HG03378 (cell line): ENCODE results near the gene SLAMF1.
A peak's percentile ranks its signal among the peaks of the same experiment; 100 is the strongest.
"Not testable (repeated sequence)": the region's sequence is repeated elsewhere in the genome, so short reads cannot be mapped to it uniquely, and the experiment has no call there.

ENCODE experiments used
- ATAC-seq: cut with Tn5 transposase; IDR thresholded peaks from one replicate; pipeline ENCODE4 v1.9.1; 2021; ENCODE audit warnings: mild to moderate bottlenecking, moderate library complexity; ENCODE audit not compliant: unreplicated experiment

SLAMF1 gene

DNA sequence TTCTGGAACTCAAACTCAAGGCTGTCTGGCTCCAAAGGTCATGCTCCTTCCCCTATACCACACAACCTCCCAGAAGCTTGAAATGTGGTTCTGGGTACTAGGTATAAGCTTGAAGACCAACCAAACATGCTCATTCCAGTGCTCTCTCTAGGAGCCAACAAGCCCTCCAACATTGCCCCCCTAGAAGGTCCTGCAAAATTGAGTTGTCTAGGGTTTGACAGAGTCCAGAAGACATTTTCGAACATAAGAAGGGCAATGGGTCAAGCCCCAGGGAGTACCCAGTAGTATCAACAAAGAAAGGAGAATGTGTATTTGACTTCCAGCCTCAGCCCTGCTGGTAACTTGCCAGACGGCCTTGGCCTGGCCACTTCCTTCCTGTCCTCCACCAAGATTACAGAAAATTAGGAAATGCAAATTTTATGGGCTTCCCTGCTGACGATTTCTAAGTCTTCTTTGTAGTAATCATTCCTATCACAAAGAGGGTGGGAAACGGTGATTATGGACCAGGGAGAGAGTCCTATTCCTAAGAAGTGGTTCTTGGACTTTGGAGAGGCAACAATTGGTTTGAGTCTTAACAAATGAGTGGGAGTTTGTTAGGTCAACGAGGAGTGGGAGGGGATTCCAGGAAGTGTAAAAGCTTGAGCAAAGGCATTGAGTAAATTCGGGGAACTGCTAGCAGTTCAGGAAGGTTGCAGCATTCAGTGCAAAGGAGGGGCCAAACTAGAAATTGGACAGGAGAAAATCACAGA lies 18.7 kb upstream of the SLAMF1 start:
- ATAC-seq: no peak

DNA sequence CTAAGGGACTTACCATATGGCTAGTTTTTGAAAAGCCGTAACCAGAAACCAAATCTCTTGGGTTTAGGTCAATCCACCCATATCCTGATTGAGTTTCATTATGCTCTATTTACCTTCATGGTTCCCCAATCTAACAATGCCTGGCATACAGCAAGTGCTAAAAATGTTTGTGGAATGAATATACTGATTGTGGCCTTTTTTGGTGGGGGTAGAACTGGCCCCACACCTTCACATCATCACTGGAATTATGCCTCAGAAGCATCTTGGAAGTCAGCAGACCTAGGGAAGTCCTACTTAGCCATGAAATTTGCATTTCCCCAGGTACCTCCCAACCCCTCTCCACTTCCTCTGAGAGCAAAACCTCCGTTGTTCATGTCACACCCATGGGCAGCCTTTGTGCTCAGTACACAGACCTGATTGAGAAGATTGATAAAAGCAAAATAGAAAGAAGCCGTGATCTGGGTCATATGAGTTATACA lies 17.8 kb upstream of the SLAMF1 start:
- peak; percentile 61 for ATAC-seq

DNA sequence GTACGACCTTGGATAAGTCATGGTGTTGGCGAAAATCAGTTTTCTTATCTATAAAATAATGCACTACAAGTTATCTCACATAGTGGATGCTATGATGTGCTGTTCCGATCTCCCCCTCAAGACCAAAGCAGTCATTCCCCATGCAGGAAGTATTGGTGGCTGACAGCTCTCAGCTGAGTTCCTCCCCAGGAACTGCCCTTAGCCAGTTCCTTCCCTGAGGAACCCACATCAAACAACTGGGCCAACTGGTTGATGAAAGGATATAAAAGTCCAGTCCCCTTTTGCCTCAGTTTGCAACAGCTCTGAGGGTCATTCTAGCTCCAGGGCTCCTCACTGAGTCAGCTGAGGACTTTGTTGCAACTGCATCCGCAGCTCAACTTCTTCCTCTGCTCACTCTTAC lies 16.1 kb upstream of the SLAMF1 start:
- ATAC-seq: no peak

DNA sequence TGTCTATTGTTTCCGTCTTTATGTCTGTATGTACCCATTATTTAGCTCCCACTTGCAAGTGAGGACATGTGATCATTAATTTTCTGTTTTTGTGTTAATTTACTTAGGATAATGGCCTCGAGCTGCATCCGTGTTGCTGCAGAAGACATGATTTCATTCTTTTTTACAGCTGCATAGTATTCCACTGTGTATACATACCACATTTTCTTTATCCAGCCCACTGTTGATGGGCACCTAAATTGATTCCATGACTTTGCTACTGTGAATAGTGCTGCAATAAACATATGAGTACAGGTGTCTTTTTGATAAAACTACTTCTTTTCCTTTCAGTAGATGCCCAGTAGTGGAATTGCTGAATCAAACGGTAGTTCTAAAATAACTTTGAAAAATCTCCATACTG lies 12.7 kb upstream of the SLAMF1 start:
- no peak for ATAC-seq

DNA sequence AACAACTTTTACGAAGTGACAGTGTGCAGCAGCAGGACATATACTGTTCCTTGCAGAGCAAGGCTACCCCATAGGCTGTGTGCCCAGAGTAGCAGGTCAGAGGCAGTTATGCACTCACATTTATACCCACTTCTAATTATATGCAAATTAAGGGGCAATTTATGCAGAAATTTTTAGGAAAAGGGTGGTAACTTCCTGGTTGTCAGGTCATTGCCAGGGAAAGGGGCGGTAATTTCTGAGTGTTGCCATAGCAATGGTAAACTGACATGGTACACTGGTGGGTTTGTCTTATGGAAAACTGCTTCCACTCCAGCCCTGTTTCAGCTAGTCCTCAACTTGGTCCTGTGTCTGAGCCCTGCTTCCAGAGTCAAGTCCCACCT lies 12.0 kb upstream of the SLAMF1 start:
- ATAC-seq: no peak

DNA sequence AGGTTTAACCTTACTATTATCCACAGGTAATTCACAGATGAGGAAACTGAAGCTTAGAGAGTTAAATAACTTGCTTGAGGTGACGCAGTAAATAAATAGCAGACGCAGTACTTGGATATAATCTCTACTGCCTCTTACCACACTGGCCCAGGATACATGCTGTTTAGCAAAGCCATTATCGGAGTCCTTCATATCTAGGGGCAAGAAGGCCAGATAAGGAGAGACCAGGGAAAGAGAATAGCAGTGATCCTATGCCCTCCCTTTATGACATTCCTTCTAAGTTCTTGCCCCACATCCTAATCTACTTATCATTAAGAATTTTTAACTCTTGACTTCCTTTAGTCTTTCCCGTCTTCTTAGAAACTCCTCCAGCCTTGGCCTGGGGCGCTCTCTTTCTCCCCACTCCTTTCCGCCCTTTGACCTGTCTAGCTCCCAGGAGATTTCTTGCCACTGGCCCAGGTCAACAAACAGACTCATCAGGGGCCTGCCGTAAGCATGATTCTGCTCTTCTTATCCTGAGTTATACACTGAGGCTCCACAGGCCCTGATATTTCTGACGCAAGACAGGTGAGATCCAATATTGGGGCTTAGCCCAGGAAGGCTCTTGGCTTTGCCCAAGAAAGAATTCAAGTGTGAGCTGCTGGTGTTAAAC lies 11.4 kb upstream of the SLAMF1 start:
- no peak for ATAC-seq

DNA sequence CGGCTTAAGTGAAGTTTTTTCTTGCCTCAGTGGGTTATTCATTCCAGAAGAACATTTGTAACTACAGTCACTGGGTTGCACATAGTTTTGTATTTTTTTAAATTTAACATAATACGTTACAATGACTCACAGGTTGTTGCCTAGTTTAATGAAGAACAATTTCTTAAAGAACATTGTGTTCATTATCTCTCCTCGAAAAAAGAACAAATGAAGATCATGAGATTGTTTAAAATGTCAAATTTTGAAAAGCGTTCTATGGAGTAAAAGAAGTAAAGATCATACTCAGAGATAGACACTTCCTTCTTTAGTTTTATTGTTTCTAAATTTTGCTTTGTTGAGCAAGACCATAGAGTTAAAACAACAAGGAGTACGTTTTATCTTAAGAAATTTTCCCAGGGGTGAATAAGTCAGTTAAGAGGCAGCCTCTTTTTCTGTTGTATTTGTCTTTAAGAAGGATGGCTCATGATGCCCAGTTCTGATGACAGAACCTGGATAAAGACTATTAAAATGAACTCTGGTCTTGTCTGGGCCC lies 10.5 kb upstream of the SLAMF1 start:
- no peak for ATAC-seq

DNA sequence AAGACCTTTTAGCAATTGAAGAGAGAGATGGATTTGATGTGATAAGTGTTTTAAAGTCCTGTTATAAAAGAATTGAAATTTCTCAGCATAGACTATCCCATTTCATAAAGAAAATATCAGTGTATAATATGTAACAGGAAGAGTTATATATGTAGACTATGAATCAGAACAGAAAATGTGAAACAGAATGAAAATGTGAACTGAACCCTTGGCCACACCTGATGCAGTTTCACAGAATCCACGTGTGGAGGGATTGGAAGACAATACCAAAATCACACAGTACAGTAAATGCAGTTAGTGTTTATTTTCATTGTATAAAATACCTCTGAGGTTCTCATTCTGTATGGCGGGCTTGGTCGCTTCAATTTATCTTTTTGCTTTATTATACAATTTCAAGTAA lies 9.9 kb upstream of the SLAMF1 start:
- no peak for ATAC-seq

DNA sequence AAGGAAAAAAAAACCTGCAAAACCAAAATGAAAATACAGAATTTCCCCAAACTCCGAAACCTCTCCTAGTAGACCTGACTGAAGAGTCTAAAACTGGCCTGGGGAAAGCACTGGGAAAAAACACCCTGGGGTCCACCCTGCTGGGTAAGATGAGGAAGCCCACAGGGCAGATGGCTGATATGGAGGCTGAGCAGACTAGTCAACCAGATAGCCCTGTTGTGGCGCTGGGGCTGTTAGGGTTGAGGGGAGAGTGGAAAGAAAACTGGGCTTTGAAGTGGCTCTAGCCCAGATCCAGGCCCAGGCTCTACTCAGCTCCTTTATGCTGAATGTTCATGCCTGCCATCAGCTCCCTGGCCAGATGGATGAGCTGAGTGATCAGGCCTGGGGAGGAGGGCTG lies 6.8 kb upstream of the SLAMF1 start:
- ATAC-seq: no peak

DNA sequence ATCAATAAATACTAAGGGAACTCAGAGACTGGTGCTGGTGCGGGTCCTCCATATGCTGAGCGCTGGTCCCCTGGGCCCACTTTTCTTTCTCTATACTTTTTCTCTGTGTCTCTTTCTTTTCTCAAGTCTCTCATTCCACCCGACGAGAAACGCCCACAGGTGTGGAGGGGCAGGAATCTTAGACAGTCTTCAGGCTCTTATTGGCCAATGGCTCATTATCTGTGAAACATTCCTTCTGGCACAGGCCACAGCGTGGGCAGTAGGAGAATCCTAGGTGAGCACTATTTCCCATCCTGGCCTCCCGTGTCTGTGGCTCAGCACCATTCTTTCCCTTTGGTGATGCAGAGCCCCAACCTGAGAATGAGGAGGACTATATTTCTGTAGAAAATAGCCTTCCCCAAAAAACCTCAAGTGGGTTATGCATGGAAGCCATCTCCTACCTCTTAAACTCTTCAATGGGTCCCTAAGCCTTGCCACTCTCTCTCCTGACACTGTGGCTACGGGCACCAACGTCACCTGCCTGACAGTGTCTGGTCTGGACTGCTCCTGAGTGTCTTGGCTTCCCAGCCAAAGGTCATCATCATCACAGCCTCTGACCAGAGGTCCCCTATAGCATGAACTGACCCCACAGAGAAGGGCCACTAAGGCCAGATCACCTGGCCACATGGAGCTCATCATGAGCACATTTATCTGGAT lies 6.2 kb upstream of the SLAMF1 start:
- ATAC-seq: no peak

DNA sequence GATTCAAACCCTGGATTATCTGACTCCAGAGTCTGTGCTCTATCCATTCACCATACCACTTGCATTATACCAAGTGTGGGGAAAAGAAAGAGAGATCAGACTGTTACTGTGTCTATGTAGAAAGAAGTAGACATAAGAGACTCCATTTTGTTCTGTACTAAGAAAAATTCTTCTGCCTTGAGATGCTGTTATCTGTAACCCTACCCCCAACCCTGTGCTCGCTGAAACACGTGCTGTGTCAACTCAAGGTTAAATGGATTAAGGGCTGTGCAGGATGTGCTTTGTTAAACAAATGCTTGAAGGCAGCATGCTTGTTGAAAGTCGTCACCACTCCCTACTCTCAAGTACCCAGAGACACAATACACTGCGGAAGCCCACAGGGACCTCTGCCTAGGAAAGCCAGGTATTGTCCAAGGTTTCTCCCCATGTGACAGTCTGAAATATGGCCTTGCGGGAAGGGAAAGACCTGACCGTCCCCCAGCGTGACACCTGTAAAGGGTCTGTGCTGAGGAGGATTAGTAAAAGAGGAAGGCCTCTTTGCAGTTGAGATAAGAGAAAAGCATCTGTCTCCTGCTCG lies 5.3 kb upstream of the SLAMF1 start:
- ATAC-seq: not testable (repeated sequence)

DNA sequence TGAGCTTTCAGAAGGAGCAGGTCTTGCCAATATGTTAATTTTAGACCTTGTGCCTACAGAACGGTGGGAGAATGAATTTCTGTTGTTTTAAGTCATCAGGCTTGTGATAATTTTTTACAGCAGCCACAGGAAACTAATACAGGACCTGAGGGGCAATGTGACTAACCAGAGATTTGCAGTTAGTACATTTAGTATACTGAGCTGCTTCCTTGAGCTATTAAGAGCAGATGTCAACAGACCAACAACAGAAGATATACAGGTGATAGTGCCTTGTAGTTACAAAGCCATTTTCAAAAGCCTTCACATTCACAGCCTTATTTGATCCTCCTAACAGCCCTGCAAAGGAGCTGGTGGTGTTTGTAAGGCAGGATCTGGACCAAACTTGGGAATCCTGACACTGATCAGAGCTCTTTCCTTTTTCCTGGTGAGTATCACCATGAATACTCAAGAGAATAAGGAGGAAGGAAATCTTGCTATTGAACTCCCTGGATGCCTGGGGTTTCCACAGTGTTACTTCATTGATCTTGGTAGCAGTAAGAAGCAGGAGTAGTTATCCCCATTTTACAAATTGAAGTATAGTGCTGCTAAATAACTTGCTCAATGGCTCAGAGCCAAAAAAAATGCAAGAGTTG lies 4.7 kb upstream of the SLAMF1 start:
- no peak for ATAC-seq

DNA sequence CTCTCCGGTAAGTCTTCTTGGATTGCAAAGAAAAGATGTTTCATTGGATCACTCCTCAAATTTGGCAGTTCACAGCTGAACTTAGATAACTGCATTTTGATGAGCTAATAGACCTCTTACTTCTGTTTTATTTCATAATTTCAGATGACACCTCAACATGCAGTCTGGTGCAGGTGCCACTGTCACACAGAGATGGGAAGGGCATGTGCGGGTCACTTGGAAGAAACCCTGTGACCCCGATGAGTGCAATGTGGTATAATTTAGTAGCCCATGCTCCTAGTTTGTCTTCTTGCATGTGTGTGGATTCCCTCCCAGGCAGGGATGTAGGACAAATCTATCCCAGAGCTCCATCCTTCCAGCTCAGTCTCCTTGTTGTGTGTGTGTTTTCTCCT lies 481 bp upstream of the SLAMF1 start:
- ATAC-seq: no peak

DNA sequence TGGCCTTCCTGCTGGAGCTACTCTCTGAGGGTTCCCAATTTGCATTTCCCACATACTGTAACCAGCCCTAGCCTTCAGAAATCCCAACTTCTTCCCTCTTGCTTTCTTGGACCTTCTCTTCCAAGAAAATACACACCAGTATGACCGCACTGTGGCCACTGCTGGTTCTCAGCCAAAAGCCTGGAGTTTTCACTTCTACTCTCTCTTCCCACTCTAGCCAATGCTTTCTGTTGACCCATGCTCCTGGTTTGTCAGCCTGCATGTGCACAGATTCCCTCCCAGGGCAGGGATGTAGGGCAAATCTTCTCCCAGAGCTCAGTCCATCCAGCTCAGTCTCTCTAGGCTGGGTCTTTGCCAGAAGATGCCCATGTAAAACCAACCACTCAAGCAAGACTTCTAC lies 664 bp downstream of the SLAMF1 start:
- ATAC-seq: no peak

DNA sequence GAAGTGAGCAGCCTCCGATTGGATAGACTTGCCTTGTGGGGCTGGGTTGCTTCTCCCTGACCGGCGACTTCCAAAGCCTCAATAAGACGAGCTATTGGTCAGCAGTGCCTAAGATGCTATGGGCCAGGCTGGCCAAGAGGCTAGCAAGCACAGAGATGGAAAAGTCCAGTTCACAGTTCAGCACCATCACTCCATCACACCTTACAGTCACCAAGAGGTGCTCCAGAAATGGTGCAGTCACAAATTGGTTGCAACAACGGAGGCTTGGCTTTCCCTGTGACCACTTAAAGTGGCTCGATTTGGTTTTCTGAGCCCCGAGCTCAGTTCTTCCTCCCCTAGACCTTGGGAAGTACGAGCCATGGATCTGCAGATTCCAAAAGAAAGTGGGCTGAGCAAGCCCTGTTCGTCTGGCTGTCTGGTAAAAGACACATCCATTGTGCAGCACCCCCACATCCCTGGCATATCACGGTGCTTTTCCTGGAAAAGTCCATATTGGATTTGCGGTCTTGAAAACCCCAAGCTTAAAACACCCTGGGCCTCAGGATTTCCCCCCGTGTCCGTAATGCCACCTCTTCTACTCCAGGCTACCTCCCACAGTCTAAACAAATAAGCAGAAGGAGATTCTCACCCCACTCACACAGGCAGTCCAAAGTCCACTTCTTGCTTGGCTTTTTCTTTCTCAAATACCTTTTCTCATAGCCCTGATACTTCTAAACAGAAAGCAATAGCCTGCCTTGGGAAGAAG lies 1.3 kb downstream of the SLAMF1 start:
- no peak for ATAC-seq

DNA sequence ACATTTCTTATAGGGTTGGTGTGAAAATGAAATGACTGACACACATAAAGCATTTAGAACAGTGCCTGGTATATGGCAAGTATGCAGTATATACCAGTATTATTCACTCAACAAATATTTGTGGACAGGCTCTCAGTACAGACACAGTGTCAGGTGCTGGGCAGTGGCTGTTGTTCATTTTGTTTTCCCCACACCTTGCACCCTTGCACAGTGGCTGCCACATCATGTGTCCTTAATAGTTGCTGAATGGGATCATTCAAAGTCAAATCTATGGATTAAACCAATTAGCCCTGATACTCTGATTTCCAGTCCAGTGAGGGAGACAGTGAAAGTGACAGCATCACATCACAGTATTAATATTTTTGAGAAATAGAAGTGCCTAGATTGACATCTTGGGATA lies 2.4 kb downstream of the SLAMF1 start:
- ATAC-seq: no peak

DNA sequence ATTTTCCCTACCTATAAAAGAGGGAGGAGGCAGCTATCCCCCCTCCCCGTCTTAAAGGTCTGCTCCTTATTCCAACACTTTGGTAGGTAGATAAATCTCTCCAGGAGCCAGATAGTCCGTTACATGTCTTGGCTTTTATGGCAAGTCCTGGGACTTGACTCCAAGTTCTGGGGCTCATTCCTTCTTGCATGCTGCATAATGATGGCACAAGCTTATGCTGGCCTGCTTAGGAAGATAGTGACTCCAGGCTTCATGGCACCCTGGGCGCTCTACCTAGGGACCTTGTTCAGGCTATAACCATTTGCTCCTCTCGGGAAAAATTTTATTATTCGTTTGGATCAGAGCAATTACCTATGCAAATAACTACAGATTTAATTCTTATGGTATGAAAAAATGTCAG lies 3.7 kb downstream of the SLAMF1 start:
- no peak for ATAC-seq

DNA sequence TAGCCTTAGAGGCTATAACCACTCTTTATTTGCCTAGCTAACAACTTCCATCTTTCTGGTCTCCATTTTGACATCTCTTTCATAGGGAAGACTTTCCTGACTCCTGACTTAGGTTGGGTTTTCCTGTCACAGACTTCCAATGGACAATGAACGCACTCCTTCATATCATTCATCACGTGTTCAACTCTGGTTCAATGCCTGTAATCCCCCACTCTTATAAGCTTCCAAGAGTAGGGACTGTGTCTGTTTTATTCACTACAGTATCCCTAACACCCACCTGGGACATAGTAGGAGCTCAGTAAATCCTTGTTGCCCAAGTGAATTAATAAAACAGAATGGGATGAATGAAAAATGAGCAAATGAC lies 4.6 kb downstream of the SLAMF1 start:
- ATAC-seq: no peak

DNA sequence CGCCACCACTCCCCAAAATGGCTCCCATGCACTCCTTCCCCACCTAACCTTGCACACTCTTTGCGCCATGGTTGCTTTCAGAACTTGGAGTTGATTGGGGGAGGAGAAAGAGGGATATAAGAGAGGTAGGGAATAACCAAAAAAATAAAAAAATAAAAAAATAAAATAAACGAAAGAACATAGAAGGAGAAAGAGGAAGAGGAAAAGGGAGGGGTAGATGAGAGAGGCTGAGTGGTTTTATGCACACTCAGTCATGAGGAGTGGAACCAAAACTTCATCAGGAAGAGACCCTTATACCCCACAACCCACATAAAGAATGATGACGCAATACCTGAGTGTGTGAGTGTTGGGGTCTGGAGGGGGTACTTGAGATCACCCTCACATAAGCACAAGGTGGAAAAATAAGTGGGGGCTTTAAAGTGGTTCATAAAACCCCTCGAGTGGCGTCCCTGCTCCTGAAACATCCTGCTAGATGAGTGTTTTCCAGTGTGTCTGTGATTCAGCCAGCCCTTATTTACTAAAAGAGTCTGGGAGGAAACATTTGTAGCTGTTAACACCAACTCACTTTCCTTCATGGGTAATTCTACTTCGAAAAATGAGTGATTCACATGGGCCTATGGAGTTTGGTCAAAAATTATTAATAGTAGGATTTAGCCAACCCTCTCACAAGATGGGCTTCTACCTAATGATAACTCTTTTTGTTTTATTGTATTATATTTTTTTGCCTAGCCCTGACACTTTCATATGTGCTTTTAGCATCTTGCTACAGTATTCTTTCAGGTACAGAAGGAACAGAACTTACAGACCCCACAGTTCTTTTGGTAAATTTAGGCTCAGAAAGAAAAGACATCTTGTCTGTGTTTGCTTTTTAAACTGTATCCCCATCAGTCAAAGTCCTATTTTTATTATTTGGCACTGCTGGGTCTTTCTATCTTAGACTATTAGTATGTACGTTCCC lies 5.2 kb downstream of the SLAMF1 start:
- ATAC-seq: no peak
